ENCODE results near the gene PRCP. TPM values are rescaled to one million over a fixed set of nuclear protein-coding genes. Genes with fewer than 3 reads are reported as not detected.
A peak's percentile ranks its signal among the peaks of the same experiment; 100 is the strongest.

Gene PRCP
- total and polyA plus RNA-seq, 8 donors = 7.9 to 37.8 (median 21.2) TPM

DNA sequence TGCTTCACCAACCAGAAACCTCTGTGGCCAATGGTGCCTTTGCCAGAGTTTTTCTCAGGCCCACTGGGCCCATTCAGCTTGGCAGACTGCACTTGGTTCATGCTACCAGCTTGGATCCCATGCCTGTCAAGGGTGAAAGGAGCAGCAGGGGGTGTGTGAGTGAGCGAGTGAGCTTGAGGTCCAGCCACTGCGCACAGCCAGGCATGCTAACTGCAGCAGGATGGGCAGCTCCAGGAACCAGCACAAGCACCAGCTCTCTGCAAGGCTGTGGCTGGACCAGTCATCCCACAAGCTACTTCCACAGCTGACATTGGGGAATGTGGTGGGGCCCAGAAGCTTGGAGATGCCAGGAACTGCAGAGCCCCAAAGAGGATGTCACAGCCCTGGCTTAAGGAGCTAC lies 42.1 kb upstream of the PRCP start:
- 97 to 100% methylated on average over 2 of the region's 2 CpGs for WGBS, 2 donors
- FAIRE-seq (no peak), ATAC-seq (no peak)

DNA sequence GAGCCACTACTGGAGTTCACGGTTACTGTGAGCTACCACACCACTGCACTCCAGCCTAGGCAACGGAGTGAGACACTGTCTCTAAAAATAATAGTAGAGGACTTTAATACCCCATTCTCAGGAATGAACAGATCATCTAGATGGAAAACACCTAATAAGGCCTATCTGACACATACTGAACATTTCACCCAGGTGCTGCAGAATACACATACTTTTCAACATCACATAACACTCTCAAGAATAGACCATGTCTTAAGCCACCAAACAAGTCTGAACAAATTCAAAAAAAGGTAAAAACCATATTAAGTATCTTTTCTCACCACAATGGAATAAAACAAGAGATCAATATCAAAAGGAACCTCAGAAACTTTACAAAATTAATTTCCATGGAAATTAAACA lies 39.2 kb upstream of the PRCP start:
- FAIRE-seq = no peak
- Histone ChIP-seq H3K27ac (no peak overlapping the region), H3K36me3 (no peaks in the 10 kb centered on the region), H3K9me3 (no peaks in the 10 kb centered on the region), H3K27me3 (no peaks in the 10 kb centered on the region), H3K4me3 (no peak overlapping the region), H3K4me1 (no peaks in the 10 kb centered on the region)
- WGBS, 2 donors = 94 to 96% methylated on average over 2 of the region's 2 CpGs
- intact Hi-C loops (cut with DNase I) = no loop called here
- TF ChIP-seq, protein P1, sequence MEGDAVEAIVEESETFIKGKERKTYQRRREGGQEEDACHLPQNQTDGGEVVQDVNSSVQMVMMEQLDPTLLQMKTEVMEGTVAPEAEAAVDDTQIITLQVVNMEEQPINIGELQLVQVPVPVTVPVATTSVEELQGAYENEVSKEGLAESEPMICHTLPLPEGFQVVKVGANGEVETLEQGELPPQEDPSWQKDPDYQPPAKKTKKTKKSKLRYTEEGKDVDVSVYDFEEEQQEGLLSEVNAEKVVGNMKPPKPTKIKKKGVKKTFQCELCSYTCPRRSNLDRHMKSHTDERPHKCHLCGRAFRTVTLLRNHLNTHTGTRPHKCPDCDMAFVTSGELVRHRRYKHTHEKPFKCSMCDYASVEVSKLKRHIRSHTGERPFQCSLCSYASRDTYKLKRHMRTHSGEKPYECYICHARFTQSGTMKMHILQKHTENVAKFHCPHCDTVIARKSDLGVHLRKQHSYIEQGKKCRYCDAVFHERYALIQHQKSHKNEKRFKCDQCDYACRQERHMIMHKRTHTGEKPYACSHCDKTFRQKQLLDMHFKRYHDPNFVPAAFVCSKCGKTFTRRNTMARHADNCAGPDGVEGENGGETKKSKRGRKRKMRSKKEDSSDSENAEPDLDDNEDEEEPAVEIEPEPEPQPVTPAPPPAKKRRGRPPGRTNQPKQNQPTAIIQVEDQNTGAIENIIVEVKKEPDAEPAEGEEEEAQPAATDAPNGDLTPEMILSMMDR (IDR thresholded peaks at IDR 0.05) = no peak
- ATAC-seq = no peak
- no peak for DNase-seq

More for the DNA sequence above, 42.1 kb upstream of the PRCP start:
- Histone ChIP-seq H3K27me3 (no peaks in the 10 kb centered on the region), H3K9me3 (no peaks in the 10 kb centered on the region), H3K27ac (no peak overlapping the region), H3K4me1 (no peaks in the 10 kb centered on the region), H3K36me3 (no peaks in the 10 kb centered on the region), H3K4me3 (no peak overlapping the region)
- intact Hi-C loops (cut with DNase I) = no loop called here
- TF ChIP-seq, protein P1 (IDR thresholded peaks at IDR 0.05) = no peak
- peak in 1 of 6 donors; percentile 20 for DNase-seq

DNA sequence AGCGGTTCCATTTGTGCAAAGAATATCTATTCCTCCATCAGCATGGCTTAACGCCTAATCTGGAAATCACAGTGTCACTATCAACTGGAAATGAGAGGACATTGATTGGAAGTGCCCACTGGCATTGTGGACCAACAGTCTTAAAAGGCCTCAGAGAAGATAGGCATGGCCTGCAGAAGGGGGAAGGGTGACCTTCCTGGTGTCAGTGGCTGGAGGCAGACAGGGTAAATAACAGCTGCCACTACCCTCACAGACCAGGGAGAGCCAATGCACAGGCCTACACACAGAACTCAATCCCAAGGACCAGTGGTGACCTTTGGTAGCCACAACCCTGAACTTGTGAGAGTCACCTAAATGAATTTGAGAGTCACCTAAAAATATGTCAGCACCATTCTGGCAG lies 37.3 kb upstream of the PRCP start:
- intact Hi-C loops (cut with DNase I) = no loop called here
- TF ChIP-seq, protein P1 (IDR thresholded peaks at IDR 0.05) = no peak
- no peaks in the 10 kb centered on the region for H3K9me3 ChIP-seq
- no peaks in the 10 kb centered on the region for H3K4me1 ChIP-seq
- ATAC-seq (no peak), DNase-seq (no peak), FAIRE-seq (no peak)
- no peaks in the 10 kb centered on the region for H3K36me3 ChIP-seq
- no peak overlapping the region for H3K27ac ChIP-seq
- no peak overlapping the region for H3K4me3 ChIP-seq
- WGBS, 2 donors = 92 to 96% methylated on average over 2 of the region's 2 CpGs
- H3K27me3 ChIP-seq = no peaks in the 10 kb centered on the region

DNA sequence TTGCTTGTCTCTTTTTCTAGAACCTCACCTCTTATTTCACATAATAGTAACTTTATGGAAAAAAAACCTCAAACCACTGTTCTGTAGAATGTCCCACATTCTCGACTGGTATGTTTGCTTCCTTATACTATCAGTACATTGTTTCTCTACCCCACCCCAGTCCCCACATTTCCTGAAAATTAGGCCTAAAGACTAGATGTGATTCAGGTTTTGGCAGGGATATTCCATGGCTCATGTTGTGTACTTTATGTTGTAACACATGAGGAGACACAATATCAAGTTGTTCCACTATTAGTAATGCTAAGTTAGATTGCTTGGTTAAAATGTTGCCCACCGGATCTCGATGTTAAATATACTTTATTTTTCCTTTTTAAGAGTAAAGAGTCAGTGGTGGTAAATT lies 36.0 kb upstream of the PRCP start:
- Histone ChIP-seq H3K4me3 (no peak overlapping the region), H3K27me3 (no peaks in the 10 kb centered on the region), H3K4me1 (no peaks in the 10 kb centered on the region), H3K27ac (no peak overlapping the region), H3K36me3 (no peaks in the 10 kb centered on the region), H3K9me3 (no peaks in the 10 kb centered on the region)
- no peak for FAIRE-seq
- TF ChIP-seq, protein P1 (IDR thresholded peaks at IDR 0.05) = no peak
- no peak for DNase-seq
- 90% methylated on average over 3 of the region's 3 CpGs for WGBS, 2 donors
- no peak for ATAC-seq
- intact Hi-C loops (cut with DNase I) = no loop called here

DNA sequence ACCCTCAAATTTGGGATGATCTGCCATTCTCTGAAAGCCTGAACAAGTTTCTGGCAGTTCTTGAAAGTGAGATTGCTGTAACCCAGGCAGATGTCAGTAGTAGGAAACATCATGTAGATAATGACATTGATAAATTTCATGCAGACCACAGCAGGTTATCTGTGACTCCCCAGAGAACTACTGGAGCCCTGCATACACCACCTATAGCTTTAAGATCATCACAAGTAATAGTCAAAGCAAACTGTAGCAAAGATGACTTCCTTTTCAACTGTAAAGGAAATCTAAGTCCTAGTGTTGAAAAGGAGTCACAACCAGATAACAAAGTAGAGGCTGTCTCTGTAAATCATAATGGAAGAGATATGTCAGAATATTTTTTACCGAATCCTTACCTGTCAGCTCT lies 32.3 kb upstream of the PRCP start:
- Histone ChIP-seq H3K27ac (no peak overlapping the region), H3K4me3 (no peak overlapping the region), H3K27me3 (no peaks in the 10 kb centered on the region), H3K4me1 (no peaks in the 10 kb centered on the region), H3K9me3 (no peaks in the 10 kb centered on the region), H3K36me3 (no peaks in the 10 kb centered on the region)
- WGBS, 2 donors = 96 to 97% methylated on average over 1 of the region's 1 CpG
- FAIRE-seq = no peak
- ATAC-seq = no peak
- DNase-seq = no peak
- intact Hi-C loops (cut with DNase I) = no loop called here
- TF ChIP-seq, protein P1 (IDR thresholded peaks at IDR 0.05) = no peak

Data from pancreas (tissue), 10 donors.